Hematopoietic multipotent progenitor cell treated with erythropoietin and hydrocortisone succinate and interleukin-3 and kit ligand, for 6 days (in vitro differentiated cells): ENCODE measurements around the gene PNKD.

Source experiments
- DNase-seq: peaks from one replicate; pipeline ENCODE4 v3.0.0-alpha.2; 2015

The PNKD gene

GRCh38 chr2:218383892-218384519, 113.7 kb downstream of the PNKD start:
- DNase-seq, result no peak

- DNase-seq, result no peak
Observed at GRCh38 chr2:218384975-218385374, 114.7 kb downstream of the PNKD start.

- DNase-seq, result no peak
Observed at GRCh38 chr2:218386505-218387368, 116.4 kb downstream of the PNKD start.

- DNase-seq, result peak; percentile 77
Observed at GRCh38 chr2:218387369-218388194, 117.3 kb downstream of the PNKD start.

- no peak for DNase-seq
Observed at GRCh38 chr2:218389333-218390150, 119.2 kb downstream of the PNKD start.

GRCh38 chr2:218391202-218391601, 120.9 kb downstream of the PNKD start:
- no peak for DNase-seq

GRCh38 chr2:218392459-218392858, 122.1 kb downstream of the PNKD start:
- DNase-seq, result no peak

GRCh38 chr2:218392891-218393462, 122.7 kb downstream of the PNKD start:
- no peak for DNase-seq

GRCh38 chr2:218393750-218394290, 123.5 kb downstream of the PNKD start:
- peak; percentile 97 for DNase-seq

- DNase-seq, result peak; percentile 74
Observed at GRCh38 chr2:218394298-218395089, 124.2 kb downstream of the PNKD start.

GRCh38 chr2:218395090-218395444, 124.7 kb downstream of the PNKD start:
- DNase-seq, result no peak

GRCh38 chr2:218395456-218395825, 125.1 kb downstream of the PNKD start:
- peak; percentile 51 for DNase-seq

- DNase-seq, result peak; percentile 98
Observed at GRCh38 chr2:218395826-218396687, 125.7 kb downstream of the PNKD start.
